Measurements from ENCODE around the gene SLC26A4. TPM values are rescaled to one million over a fixed set of nuclear protein-coding genes. Genes with fewer than 3 reads are reported as not detected.

SLC26A4 gene
- total and polyA plus RNA-seq, 10 of the 15 experiments (the other 5 are each of a cell fraction or from before 2014, with no cell fraction given) = 0.01 to 0.18 (median 0.08) TPM; not detected in 5

DNA sequence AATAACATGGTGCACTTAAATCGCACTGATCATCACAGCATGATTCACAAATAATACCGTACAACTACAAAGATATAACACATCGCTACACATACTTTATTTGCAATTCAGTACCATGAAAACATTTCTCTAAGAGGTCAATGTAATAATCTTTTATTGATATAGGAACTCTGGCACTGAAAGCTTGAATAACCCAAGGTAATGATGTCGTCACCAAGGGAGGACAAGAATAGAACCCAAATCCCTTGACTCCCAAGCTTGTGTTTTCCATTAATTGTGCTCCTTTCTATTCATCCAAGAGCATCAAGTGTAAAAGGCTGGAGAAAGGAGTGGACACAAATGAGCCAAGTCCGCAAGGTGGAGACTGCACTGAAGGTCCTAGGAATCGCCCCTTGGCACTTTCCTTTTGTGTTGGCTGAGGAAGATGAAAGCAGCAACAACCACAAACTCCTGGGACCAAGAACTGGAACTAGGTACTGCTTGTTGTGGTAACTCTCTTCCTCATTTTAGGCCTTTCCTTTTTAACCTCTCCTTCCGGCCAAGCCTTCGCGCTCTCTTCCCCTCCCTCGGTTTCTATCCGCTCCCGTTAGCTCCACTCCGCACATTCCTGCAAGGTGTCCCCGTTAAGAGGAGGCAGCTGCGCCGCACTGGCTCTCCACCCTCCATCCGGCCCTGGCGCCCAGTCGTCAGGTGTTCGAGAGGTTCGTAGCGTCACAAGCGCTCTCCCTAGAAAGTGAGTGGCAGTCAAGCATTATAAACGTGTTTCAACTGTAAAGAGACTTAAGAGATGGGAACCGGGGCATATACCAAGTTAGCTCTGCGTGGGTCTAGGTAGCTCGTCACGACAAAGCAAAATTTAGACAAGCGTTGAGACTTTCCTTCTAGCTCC is 82.3 kb downstream of the SLC26A4 start (continued):
- TF ChIP-seq, protein P1, sequence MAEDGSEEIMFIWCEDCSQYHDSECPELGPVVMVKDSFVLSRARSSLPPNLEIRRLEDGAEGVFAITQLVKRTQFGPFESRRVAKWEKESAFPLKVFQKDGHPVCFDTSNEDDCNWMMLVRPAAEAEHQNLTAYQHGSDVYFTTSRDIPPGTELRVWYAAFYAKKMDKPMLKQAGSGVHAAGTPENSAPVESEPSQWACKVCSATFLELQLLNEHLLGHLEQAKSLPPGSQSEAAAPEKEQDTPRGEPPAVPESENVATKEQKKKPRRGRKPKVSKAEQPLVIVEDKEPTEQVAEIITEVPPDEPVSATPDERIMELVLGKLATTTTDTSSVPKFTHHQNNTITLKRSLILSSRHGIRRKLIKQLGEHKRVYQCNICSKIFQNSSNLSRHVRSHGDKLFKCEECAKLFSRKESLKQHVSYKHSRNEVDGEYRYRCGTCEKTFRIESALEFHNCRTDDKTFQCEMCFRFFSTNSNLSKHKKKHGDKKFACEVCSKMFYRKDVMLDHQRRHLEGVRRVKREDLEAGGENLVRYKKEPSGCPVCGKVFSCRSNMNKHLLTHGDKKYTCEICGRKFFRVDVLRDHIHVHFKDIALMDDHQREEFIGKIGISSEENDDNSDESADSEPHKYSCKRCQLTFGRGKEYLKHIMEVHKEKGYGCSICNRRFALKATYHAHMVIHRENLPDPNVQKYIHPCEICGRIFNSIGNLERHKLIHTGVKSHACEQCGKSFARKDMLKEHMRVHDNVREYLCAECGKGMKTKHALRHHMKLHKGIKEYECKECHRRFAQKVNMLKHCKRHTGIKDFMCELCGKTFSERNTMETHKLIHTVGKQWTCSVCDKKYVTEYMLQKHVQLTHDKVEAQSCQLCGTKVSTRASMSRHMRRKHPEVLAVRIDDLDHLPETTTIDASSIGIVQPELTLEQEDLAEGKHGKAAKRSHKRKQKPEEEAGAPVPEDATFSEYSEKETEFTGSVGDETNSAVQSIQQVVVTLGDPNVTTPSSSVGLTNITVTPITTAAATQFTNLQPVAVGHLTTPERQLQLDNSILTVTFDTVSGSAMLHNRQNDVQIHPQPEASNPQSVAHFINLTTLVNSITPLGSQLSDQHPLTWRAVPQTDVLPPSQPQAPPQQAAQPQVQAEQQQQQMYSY (CRISPR knock-in tag; IDR thresholded peaks at IDR 0.05) = no peak
- TF ChIP-seq MTA2 (IDR thresholded peaks at IDR 0.05; ENCODE audit: low read depth) = peak; percentile 76
- TF ChIP-seq CBX5 (IDR thresholded peaks at IDR 0.05; ENCODE audit: low read depth) = peak; percentile 79; the same call in 1 of the 2 replicates
- TF ChIP-seq NR2C2 (IDR thresholded peaks at IDR 0.05; ENCODE audit: borderline replicate concordance, control insufficient read depth, insufficient read length, low read depth) = no peak
- no peak for TF ChIP-seq HDAC2 (IDR thresholded peaks at IDR 0.05)
- peak; percentile 72 for TF ChIP-seq NFIC (IDR thresholded peaks at IDR 0.05; ENCODE audit: low read depth, low read length)
- TF ChIP-seq NR2F1 (conservative IDR thresholded peaks at IDR 0.05) = 0 out of 2 replicates have a peak, but pooled peaks have one; percentile 38
- TF ChIP-seq HDAC6 (IDR thresholded peaks at IDR 0.05; ENCODE audit: unreplicated experiment) = no peak
- TF ChIP-seq, protein P2, sequence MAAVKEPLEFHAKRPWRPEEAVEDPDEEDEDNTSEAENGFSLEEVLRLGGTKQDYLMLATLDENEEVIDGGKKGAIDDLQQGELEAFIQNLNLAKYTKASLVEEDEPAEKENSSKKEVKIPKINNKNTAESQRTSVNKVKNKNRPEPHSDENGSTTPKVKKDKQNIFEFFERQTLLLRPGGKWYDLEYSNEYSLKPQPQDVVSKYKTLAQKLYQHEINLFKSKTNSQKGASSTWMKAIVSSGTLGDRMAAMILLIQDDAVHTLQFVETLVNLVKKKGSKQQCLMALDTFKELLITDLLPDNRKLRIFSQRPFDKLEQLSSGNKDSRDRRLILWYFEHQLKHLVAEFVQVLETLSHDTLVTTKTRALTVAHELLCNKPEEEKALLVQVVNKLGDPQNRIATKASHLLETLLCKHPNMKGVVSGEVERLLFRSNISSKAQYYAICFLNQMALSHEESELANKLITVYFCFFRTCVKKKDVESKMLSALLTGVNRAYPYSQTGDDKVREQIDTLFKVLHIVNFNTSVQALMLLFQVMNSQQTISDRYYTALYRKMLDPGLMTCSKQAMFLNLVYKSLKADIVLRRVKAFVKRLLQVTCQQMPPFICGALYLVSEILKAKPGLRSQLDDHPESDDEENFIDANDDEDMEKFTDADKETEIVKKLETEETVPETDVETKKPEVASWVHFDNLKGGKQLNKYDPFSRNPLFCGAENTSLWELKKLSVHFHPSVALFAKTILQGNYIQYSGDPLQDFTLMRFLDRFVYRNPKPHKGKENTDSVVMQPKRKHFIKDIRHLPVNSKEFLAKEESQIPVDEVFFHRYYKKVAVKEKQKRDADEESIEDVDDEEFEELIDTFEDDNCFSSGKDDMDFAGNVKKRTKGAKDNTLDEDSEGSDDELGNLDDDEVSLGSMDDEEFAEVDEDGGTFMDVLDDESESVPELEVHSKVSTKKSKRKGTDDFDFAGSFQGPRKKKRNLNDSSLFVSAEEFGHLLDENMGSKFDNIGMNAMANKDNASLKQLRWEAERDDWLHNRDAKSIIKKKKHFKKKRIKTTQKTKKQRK (IDR thresholded peaks at IDR 0.05; ENCODE audit: low read depth, low read length) = no peak
- TF ChIP-seq IKZF2 (IDR thresholded peaks at IDR 0.05) = peak; percentile 94 to 97
- TF ChIP-seq STAT3 (IDR thresholded peaks at IDR 0.05; ENCODE audit: low read depth, low read length) = 0 out of 2 replicates have a peak, but pooled peaks have one; percentile 28
- TF ChIP-seq HDGF (IDR thresholded peaks at IDR 0.05) = peak; percentile 88
- peak; percentile 97 for TF ChIP-seq EED (IDR thresholded peaks at IDR 0.05; ENCODE audit: low read depth)
- no peak for TF ChIP-seq RFX5 (IDR thresholded peaks at IDR 0.05; ENCODE audit: low read depth, low read length)
- no peak; the same call in 1 of the 2 replicates for TF ChIP-seq TCF3 (IDR thresholded peaks at IDR 0.05; ENCODE audit: borderline replicate concordance, insufficient read depth, low read depth, low read length)
- TF ChIP-seq RAD21 (IDR thresholded peaks at IDR 0.05; ENCODE audit: insufficient read depth, low read depth, low read length) = no peak
- TF ChIP-seq, protein P3, sequence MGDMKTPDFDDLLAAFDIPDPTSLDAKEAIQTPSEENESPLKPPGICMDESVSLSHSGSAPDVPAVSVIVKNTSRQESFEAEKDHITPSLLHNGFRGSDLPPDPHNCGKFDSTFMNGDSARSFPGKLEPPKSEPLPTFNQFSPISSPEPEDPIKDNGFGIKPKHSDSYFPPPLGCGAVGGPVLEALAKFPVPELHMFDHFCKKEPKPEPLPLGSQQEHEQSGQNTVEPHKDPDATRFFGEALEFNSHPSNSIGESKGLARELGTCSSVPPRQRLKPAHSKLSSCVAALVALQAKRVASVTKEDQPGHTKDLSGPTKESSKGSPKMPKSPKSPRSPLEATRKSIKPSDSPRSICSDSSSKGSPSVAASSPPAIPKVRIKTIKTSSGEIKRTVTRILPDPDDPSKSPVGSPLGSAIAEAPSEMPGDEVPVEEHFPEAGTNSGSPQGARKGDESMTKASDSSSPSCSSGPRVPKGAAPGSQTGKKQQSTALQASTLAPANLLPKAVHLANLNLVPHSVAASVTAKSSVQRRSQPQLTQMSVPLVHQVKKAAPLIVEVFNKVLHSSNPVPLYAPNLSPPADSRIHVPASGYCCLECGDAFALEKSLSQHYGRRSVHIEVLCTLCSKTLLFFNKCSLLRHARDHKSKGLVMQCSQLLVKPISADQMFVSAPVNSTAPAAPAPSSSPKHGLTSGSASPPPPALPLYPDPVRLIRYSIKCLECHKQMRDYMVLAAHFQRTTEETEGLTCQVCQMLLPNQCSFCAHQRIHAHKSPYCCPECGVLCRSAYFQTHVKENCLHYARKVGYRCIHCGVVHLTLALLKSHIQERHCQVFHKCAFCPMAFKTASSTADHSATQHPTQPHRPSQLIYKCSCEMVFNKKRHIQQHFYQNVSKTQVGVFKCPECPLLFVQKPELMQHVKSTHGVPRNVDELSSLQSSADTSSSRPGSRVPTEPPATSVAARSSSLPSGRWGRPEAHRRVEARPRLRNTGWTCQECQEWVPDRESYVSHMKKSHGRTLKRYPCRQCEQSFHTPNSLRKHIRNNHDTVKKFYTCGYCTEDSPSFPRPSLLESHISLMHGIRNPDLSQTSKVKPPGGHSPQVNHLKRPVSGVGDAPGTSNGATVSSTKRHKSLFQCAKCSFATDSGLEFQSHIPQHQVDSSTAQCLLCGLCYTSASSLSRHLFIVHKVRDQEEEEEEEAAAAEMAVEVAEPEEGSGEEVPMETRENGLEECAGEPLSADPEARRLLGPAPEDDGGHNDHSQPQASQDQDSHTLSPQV (IDR thresholded peaks at IDR 0.05) = no peak
- 0 out of 2 replicates have a peak, but pooled peaks have one; percentile 39 for TF ChIP-seq ATF7 (IDR thresholded peaks at IDR 0.05; ENCODE audit: low read depth)
- TF ChIP-seq ESRRA (IDR thresholded peaks at IDR 0.05; ENCODE audit: low read length) = no peak
